Smooth muscle cell of the brain vasculature (primary cell): Measurements from ENCODE around the gene SLC30A1.

Source experiments
- DNase-seq: peaks from one replicate; pipeline ENCODE4 v3.0.0-alpha.2; 2012; ENCODE audit warnings: low read depth, low spot score

The SLC30A1 gene

DNA sequence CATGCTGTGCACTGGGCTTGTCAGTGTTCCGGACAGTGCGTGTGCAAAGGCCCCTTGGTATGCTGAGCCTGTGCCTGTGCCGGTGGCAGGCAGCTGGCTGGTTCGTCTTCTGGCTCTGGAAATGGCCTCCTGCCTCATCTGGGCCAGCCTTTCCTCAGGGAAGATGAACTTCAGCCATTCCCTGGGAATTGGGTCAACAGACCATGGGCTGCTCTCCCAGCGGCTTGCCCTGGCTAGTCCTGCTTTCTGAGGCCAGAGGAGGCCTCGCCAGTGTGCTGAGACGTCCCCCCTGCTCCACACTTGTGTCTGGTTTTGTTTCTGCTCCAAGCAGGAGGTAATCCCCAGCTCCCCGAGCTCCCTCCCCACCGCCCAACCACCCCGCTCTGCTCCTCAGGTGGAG, 54.4 kb downstream of the SLC30A1 start:
- DNase-seq = no peak

DNA sequence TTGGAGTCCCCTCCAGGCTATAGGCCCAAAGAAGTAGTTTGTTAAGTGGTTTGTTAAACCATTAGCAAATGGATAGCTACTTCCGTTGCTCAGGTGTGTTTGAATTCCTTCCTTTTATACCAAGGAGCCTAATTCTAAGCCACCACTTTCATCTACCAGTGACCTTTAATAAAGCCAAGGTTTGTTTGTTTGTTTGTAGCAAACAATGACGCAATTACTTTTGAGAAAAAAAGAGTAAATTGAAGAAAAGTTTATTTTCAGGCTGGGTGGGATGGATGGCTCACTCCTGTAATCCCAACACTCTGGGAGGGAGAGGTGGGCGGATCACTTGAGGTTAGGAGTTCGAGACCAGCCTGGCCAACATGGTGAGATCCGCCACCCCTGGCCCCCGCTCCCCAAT, 56.2 kb downstream of the SLC30A1 start:
- DNase-seq = no peak
